ENCODE data around the gene RRAGB.
"Not testable (repeated sequence)": the region's sequence is repeated elsewhere in the genome, so short reads cannot be mapped to it uniquely, and the experiment has no call there.

The RRAGB gene

DNA sequence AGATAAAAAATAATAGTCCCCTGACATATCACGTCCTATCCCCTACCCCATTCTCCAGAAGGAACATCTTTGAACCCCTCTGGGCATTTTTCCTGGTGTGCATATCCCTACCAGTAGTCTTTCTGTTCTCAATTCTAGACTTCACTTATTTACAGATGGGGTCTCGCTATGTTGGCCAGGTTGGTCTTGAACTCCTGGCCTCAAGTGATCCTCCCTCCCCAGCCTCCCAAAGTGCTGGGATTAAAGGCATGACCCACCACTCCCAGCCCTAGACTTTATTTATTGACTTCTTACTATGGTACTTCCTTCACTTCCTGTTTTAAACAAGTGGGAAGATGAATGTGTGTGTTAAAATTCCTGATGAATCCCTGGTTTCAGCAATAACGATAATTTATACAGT lies 612 bp upstream of the RRAGB start:
- peaks cover 6% of the 10 kb centered on the region for H3K4me1 ChIP-seq (ENCODE audit: low read depth, poor library complexity, severe bottlenecking)
- H3K4me2 ChIP-seq, result peak overlapping the region; percentile 21
- peaks cover 10% of the 10 kb centered on the region; the same call in 1 of the 2 replicates for H3K79me2 ChIP-seq (ENCODE audit: insufficient read depth, low read depth)
- no peaks in the 10 kb centered on the region for H3K36me3 ChIP-seq (ENCODE audit: insufficient read depth)
- H3K27me3 ChIP-seq (ENCODE audit: insufficient read depth, low read depth), result no peaks in the 10 kb centered on the region
- peak overlapping the region; percentile 80 for H2AFZ ChIP-seq (ENCODE audit: low read depth)
- TF ChIP-seq CTCF (conservative IDR thresholded peaks at IDR 0.05; ENCODE audit: low read depth, low read length), result no peak
- peak overlapping the region; percentile 19; the same call in 1 of the 2 replicates for H3K9ac ChIP-seq
- peak overlapping the region; percentile 14; the same call in 1 of the 2 replicates for H3K27ac ChIP-seq
- H4K20me1 ChIP-seq (ENCODE audit: insufficient read depth), result no peaks in the 10 kb centered on the region
- no peak overlapping the region for H3K4me3 ChIP-seq (IDR thresholded peaks at IDR 0.05; ENCODE audit: insufficient read depth, low read depth, low read length)

DNA sequence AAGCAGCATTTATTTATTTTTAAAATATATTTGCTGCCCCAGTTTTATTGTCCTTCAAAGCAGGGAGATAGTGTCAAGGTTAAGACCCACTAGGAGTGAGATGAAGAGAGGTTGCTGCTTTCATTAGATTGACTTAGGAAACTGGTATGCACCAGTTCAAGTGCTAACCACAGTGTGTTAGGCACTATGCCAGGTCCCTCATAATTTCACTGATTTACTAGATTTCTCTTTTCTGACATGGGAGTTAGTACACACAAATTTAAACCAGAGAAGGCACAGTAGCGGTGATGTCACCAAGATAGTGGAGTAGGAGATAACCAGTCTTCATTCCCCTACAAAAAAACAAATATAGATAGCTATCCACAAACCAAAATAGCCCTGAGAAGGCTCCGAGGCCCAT lies 14.3 kb downstream of the RRAGB start:
- H3K4me2 ChIP-seq, result no peak overlapping the region
- no peaks in the 10 kb centered on the region for H4K20me1 ChIP-seq (ENCODE audit: insufficient read depth)
- no peak overlapping the region for H2AFZ ChIP-seq (ENCODE audit: low read depth)
- no peaks in the 10 kb centered on the region for H3K27me3 ChIP-seq (ENCODE audit: insufficient read depth, low read depth)
- TF ChIP-seq CTCF (conservative IDR thresholded peaks at IDR 0.05; ENCODE audit: low read depth, low read length), result no peak
- no peak overlapping the region for H3K4me3 ChIP-seq (IDR thresholded peaks at IDR 0.05; ENCODE audit: insufficient read depth, low read depth, low read length)
- H3K4me1 ChIP-seq (ENCODE audit: low read depth, poor library complexity, severe bottlenecking), result no peaks in the 10 kb centered on the region
- no peaks in the 10 kb centered on the region for H3K36me3 ChIP-seq (ENCODE audit: insufficient read depth)
- H3K79me2 ChIP-seq (ENCODE audit: insufficient read depth, low read depth), result no peaks in the 10 kb centered on the region
- H3K27ac ChIP-seq, result no peak overlapping the region
- no peak overlapping the region for H3K9ac ChIP-seq

GRCh38 chrX:55738969-55739368 lies 21.4 kb downstream of the RRAGB start:
- H4K20me1 ChIP-seq (ENCODE audit: insufficient read depth), result no peaks in the 10 kb centered on the region
- TF ChIP-seq CTCF (conservative IDR thresholded peaks at IDR 0.05; ENCODE audit: low read depth, low read length), result no peak
- no peak overlapping the region for H2AFZ ChIP-seq (ENCODE audit: low read depth)
- H3K4me3 ChIP-seq (IDR thresholded peaks at IDR 0.05; ENCODE audit: insufficient read depth, low read depth, low read length), result no peak overlapping the region
- H3K9ac ChIP-seq, result no peak overlapping the region
- no peaks in the 10 kb centered on the region for H3K4me1 ChIP-seq (ENCODE audit: low read depth, poor library complexity, severe bottlenecking)
- H3K4me2 ChIP-seq, result no peak overlapping the region
- no peaks in the 10 kb centered on the region for H3K79me2 ChIP-seq (ENCODE audit: insufficient read depth, low read depth)
- H3K27me3 ChIP-seq (ENCODE audit: insufficient read depth, low read depth), result no peaks in the 10 kb centered on the region
- H3K27ac ChIP-seq, result no peak overlapping the region
- H3K36me3 ChIP-seq (ENCODE audit: insufficient read depth), result no peaks in the 10 kb centered on the region

DNA sequence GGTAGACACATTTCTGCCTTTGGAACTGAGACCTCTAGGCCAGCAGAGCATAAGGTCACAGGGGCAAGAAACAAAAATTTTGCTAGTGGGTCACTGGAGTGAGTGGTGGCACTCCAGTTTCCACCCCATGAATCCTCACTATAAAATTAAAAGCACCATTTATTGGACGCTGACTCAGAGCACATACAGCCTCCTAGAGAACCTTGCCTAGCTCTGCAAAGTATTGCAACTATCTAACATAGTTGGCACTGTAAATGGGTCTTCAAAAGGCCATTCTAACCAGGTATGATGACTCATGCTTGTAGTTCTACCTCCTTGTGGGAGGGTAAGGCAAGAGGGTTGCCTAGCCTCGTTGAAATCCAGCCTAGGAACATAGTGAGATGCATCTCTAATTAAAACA lies 25.1 kb downstream of the RRAGB start:
- H3K4me2 ChIP-seq, result no peak overlapping the region
- no peaks in the 10 kb centered on the region for H3K79me2 ChIP-seq (ENCODE audit: insufficient read depth, low read depth)
- H3K27ac ChIP-seq, result no peak overlapping the region
- H2AFZ ChIP-seq (ENCODE audit: low read depth), result no peak overlapping the region
- H3K9ac ChIP-seq, result no peak overlapping the region
- H4K20me1 ChIP-seq (ENCODE audit: insufficient read depth), result no peaks in the 10 kb centered on the region
- H3K4me3 ChIP-seq (IDR thresholded peaks at IDR 0.05; ENCODE audit: insufficient read depth, low read depth, low read length), result no peak overlapping the region
- H3K27me3 ChIP-seq (ENCODE audit: insufficient read depth, low read depth), result no peaks in the 10 kb centered on the region
- TF ChIP-seq CTCF (conservative IDR thresholded peaks at IDR 0.05; ENCODE audit: low read depth, low read length), result no peak
- no peaks in the 10 kb centered on the region for H3K36me3 ChIP-seq (ENCODE audit: insufficient read depth)
- H3K4me1 ChIP-seq (ENCODE audit: low read depth, poor library complexity, severe bottlenecking), result no peaks in the 10 kb centered on the region

GRCh38 chrX:55748463-55748862 lies 30.9 kb downstream of the RRAGB start:
- H3K4me3 ChIP-seq (IDR thresholded peaks at IDR 0.05; ENCODE audit: insufficient read depth, low read depth, low read length); H4K20me1 ChIP-seq (ENCODE audit: insufficient read depth); H3K27me3 ChIP-seq (ENCODE audit: insufficient read depth, low read depth); H3K79me2 ChIP-seq (ENCODE audit: insufficient read depth, low read depth); H3K4me2 ChIP-seq; H3K27ac ChIP-seq; H2AFZ ChIP-seq (ENCODE audit: low read depth); H3K9ac ChIP-seq; H3K36me3 ChIP-seq (ENCODE audit: insufficient read depth); H3K4me1 ChIP-seq (ENCODE audit: low read depth, poor library complexity, severe bottlenecking): not testable (repeated sequence)

All from KMS-11 (cell line).